H9 (cell line): ENCODE measurements around the gene GGA1. TPM values are rescaled to one million over a fixed set of nuclear protein-coding genes. Genes with fewer than 3 reads are reported as not detected.

Experiments
- DNase-seq: peaks from one replicate; pipeline ENCODE4 v3.0.0-alpha.2; 2017
- H2AFZ ChIP-seq: one replicate; pipeline ENCODE4 v1.6.1; 2013; ENCODE audit warnings: mild to moderate bottlenecking, low read length, control low read depth, moderate library complexity
- H2AK5ac ChIP-seq: 2 replicates; pipeline ENCODE4 v1.6.1; 2013; ENCODE audit warnings: low read length, control low read depth, mixed read lengths; ENCODE audit not compliant: insufficient read length
- H2BK120ac ChIP-seq: one replicate; pipeline ENCODE4 v1.6.1; 2013; ENCODE audit warnings: low read depth, mild to moderate bottlenecking, low read length, control low read depth, inconsistent platforms; ENCODE audit not compliant: poor library complexity, severe bottlenecking
- H2BK12ac ChIP-seq: 2 replicates; pipeline ENCODE4 v1.6.1; 2013; ENCODE audit warnings: low read length, control low read depth, mixed read lengths, low read depth; ENCODE audit not compliant: insufficient read length
- H2BK15ac ChIP-seq: 2 replicates; pipeline ENCODE4 v1.6.1; 2013; ENCODE audit warnings: low read depth, low read length, control low read depth
- H2BK20ac ChIP-seq: one replicate; pipeline ENCODE4 v1.6.1; 2013; ENCODE audit warnings: low read depth, mild to moderate bottlenecking, low read length, control low read depth, inconsistent platforms; ENCODE audit not compliant: poor library complexity, severe bottlenecking
- H2BK5ac ChIP-seq: 2 replicates; pipeline ENCODE4 v1.6.1; 2013; ENCODE audit warnings: low read length, control low read depth, mixed read lengths; ENCODE audit not compliant: insufficient read length
- H3K14ac ChIP-seq: 2 replicates; pipeline ENCODE4 v1.6.1; 2013; ENCODE audit warnings: low read length, control low read depth; ENCODE audit not compliant: insufficient read depth
- H3K18ac ChIP-seq: 2 replicates; pipeline ENCODE4 v1.6.1; 2013; ENCODE audit warnings: low read depth, mild to moderate bottlenecking, mixed read lengths, low read length, control low read depth; ENCODE audit not compliant: insufficient read length
- H3K23ac ChIP-seq: 2 replicates; pipeline ENCODE4 v1.6.1; 2013; ENCODE audit warnings: low read length, control low read depth, mixed read lengths, low read depth; ENCODE audit not compliant: insufficient read length
- H3K23me2 ChIP-seq: 2 replicates; pipeline ENCODE4 v1.6.1; 2013; ENCODE audit warnings: low read depth, mild to moderate bottlenecking, mixed read lengths, low read length, control low read depth; ENCODE audit not compliant: insufficient read length, poor library complexity, severe bottlenecking
- H3K27ac ChIP-seq: 2 replicates; pipeline ENCODE4 v1.5.1; 2013; ENCODE audit warnings: low read length, control low read depth, mixed read lengths, low read depth; ENCODE audit not compliant: insufficient read length
- H3K27me3 ChIP-seq: 2 replicates; pipeline ENCODE4 v1.6.1; 2013; ENCODE audit warnings: low read length, control low read depth, inconsistent platforms; ENCODE audit not compliant: insufficient read depth
- H3K4ac ChIP-seq: 2 replicates; pipeline ENCODE4 v1.6.1; 2013; ENCODE audit warnings: low read depth, mild to moderate bottlenecking, control low read depth, inconsistent platforms, low read length, moderate library complexity
- H3K4me1 ChIP-seq: 2 replicates; pipeline ENCODE4 v1.6.1; 2013; ENCODE audit warnings: low read length, control low read depth, inconsistent platforms; ENCODE audit not compliant: insufficient read depth
- H3K4me2 ChIP-seq: 2 replicates; pipeline ENCODE4 v1.6.1; 2013; ENCODE audit warnings: low read length, control low read depth, mixed read lengths; ENCODE audit not compliant: insufficient read length, insufficient read depth
- H3K56ac ChIP-seq: 2 replicates; pipeline ENCODE4 v1.6.1; 2013; ENCODE audit warnings: low read depth, mild to moderate bottlenecking, mixed read lengths, low read length, control low read depth; ENCODE audit not compliant: insufficient read length
- H3K79me1 ChIP-seq: 2 replicates; pipeline ENCODE4 v1.6.1; 2013; ENCODE audit warnings: low read depth, mild to moderate bottlenecking, moderate library complexity, low read length, control low read depth, inconsistent platforms; ENCODE audit not compliant: insufficient read depth, poor library complexity, severe bottlenecking
- H3K79me2 ChIP-seq: 2 replicates; pipeline ENCODE4 v1.6.1; 2013; ENCODE audit warnings: low read length, control low read depth, inconsistent platforms; ENCODE audit not compliant: insufficient read depth
- H3K9ac ChIP-seq: 2 replicates; pipeline ENCODE4 v1.6.1; 2013; ENCODE audit warnings: low read length, control low read depth, mixed read lengths; ENCODE audit not compliant: insufficient read length; ENCODE audit errors: extremely low read depth
- H3K9me3 ChIP-seq: one replicate; pipeline ENCODE4 v1.6.1; 2013; ENCODE audit warnings: low read depth, low read length, inconsistent platforms; ENCODE audit not compliant: control insufficient read depth
- H3T11ph ChIP-seq: one replicate; pipeline ENCODE4 v1.6.1; 2013; ENCODE audit warnings: mild to moderate bottlenecking, low read length, control low read depth, inconsistent platforms
- H4K20me1 ChIP-seq: one replicate; pipeline ENCODE4 v1.6.1; 2013; ENCODE audit not compliant: control insufficient read depth, insufficient read length, insufficient read depth
- H4K5ac ChIP-seq: 2 replicates; pipeline ENCODE4 v1.6.1; 2013; ENCODE audit warnings: low read depth, mild to moderate bottlenecking, mixed read lengths, low read length, control low read depth; ENCODE audit not compliant: insufficient read length
- H4K8ac ChIP-seq: replicated peaks from 2 replicates; pipeline ENCODE4 v1.6.1; 2013; ENCODE audit warnings: low read length, control low read depth, mixed read lengths, low read depth; ENCODE audit not compliant: insufficient read length
- H4K91ac ChIP-seq: 2 replicates; pipeline ENCODE4 v1.6.1; 2013; ENCODE audit warnings: low read depth, mild to moderate bottlenecking, moderate library complexity, mixed read lengths, low read length, control low read depth; ENCODE audit not compliant: insufficient read length
- H3K27ac Mint-ChIP-seq, 3 experiments: 2 replicates in 2 of 3; 3 replicates in 1 of 3; pipeline ENCODE4 v1.8.0; 2020 to 2021; ENCODE audit warnings: mixed read lengths in 3 of 3, mild to moderate bottlenecking in 1 of 3, moderate library complexity in 1 of 3
- H3K27me3 Mint-ChIP-seq: 2 replicates; pipeline ENCODE4 v1.8.0; 2021; ENCODE audit warnings: low read depth, mild to moderate bottlenecking, moderate library complexity, mixed read lengths
- H3K36me3 Mint-ChIP-seq, 3 experiments: 2 replicates in 2 of 3; 3 replicates in 1 of 3; pipeline ENCODE4 v1.8.0; 2020 to 2021; ENCODE audit warnings: low read depth in 3 of 3, mixed read lengths in 3 of 3; ENCODE audit not compliant: insufficient read depth in 1 of 3
- H3K4me1 Mint-ChIP-seq, 2 experiments: 2 replicates each; pipeline ENCODE4 v1.8.0; 2020; ENCODE audit warnings: mixed read lengths in 2 of 2
- H3K4me3 Mint-ChIP-seq, 2 experiments: 2 replicates in 1 of 2; 3 replicates in 1 of 2; pipeline ENCODE4 v1.8.0; 2020 to 2021; ENCODE audit warnings: mild to moderate bottlenecking in 2 of 2, mixed read lengths in 2 of 2, moderate library complexity in 1 of 2
- H3K9me3 Mint-ChIP-seq, 2 experiments: 2 replicates in 1 of 2; 3 replicates in 1 of 2; pipeline ENCODE4 v1.8.0; 2020; ENCODE audit warnings: mild to moderate bottlenecking in 2 of 2, mixed read lengths in 2 of 2, moderate library complexity in 1 of 2
- CTCF ChIP-seq: fragments of 200-600 bp; sonication (generic); conservative IDR thresholded peaks from 3 replicates; pipeline ENCODE4 v1.8.0; 2021; ENCODE audit warnings: antibody characterized with exemption, mild to moderate bottlenecking
- WGBS: extraction: QIAGEN DNeasy Blood & Tissue Kit; methylation state at CpG from one replicate; pipeline ENCODE4 v1.1.7; 2013; ENCODE audit warnings: missing lambda C conversion rate, low lambda C conversion rate, mixed read lengths; ENCODE audit not compliant: insufficient read length; ENCODE audit errors: extremely low coverage; 5-methylcytosine and 5-hydroxymethylcytosine counted together
- total RNA-seq: library from RNA; stranded (reverse); gene quantifications from 2 replicates; pipeline ENCODE4 v1.2.1, GENCODE V29; 2021

Gene GGA1
- total RNA-seq, 1 experiment from 2014 or later: 61.7 TPM

GRCh38 chr22:37619991-37620390, 11.4 kb downstream of the GGA1 start:
- no peak overlapping the region for H3T11ph ChIP-seq
- H3K79me1 ChIP-seq: no peaks in the 10 kb centered on the region
- no peak overlapping the region for H3K14ac ChIP-seq
- Mint-ChIP-seq H3K9me3 (no peaks in the 10 kb centered on the region; a peak in 1 of 5 replicates), H3K4me3 (no peak overlapping the region), H3K36me3 (peaks cover 10 to 50% (median 49%) of the 10 kb centered on the region in 3 experiments; a peak in 6 of 7 replicates), H3K27ac (no peak overlapping the region), H3K4me1 (peaks cover 2 to 5% of the 10 kb centered on the region in 2 experiments), H3K27me3 (no peaks in the 10 kb centered on the region; the same call in 1 of the 2 replicates)
- H2BK5ac ChIP-seq: no peak overlapping the region
- no peak overlapping the region for H2BK15ac ChIP-seq
- H3K56ac ChIP-seq: no peak overlapping the region
- no peak overlapping the region for H2AFZ ChIP-seq
- H3K9ac ChIP-seq: no peak overlapping the region
- H4K8ac ChIP-seq: no peak overlapping the region
- no peak overlapping the region for H2BK20ac ChIP-seq
- H3K79me2 ChIP-seq: no peaks in the 10 kb centered on the region
- H3K27ac ChIP-seq: no peak overlapping the region
- no peak overlapping the region for H4K5ac ChIP-seq
- TF ChIP-seq CTCF: no peak
- H4K91ac ChIP-seq: no peak overlapping the region
- H3K18ac ChIP-seq: no peak overlapping the region
- H2BK120ac ChIP-seq: no peak overlapping the region
- no peaks in the 10 kb centered on the region for H3K9me3 ChIP-seq
- H3K4me2 ChIP-seq: no peak overlapping the region
- H3K27me3 ChIP-seq: no peaks in the 10 kb centered on the region
- H2BK12ac ChIP-seq: no peak overlapping the region
- H3K23ac ChIP-seq: no peak overlapping the region
- no peak overlapping the region for H2AK5ac ChIP-seq
- H4K20me1 ChIP-seq: no peaks in the 10 kb centered on the region
- no peak overlapping the region for H3K4ac ChIP-seq
- WGBS: no CpG with 5 or more reads among the region's 7 CpGs
- no peak for DNase-seq
- H3K23me2 ChIP-seq: no peaks in the 10 kb centered on the region
- H3K4me1 ChIP-seq: peaks cover 2% of the 10 kb centered on the region; the same call in 1 of the 2 replicates
